ENCODE results near the gene C12orf54. TPM values are rescaled to one million over a fixed set of nuclear protein-coding genes. Genes with fewer than 3 reads are reported as not detected.
A peak's percentile ranks its signal among the peaks of the same experiment; 100 is the strongest.
"Not testable (repeated sequence)": the region's sequence is repeated elsewhere in the genome, so short reads cannot be mapped to it uniquely, and the experiment has no call there.

C12orf54 gene
- polyA plus RNA-seq = not detected

DNA sequence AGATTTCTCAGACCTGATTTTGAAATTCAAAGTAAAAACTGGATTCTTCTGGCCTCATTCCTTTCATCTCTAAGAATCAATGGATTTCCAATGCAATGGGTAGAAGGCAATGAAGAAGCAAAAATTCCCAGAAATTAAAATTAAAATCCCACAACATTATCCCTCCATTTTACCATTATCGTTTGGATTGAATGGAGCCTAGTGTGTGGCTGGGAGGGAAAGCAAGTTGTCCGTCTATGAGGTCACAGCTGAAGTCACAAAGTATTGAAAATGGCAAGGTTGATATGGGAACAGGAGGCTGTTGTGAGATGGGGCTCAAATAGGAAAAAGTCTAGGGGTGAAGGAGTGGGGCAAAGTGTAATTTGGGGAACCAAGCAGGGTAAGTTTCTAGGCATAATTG is at the start of gene C12orf54:
C12orf54 (plus strand) TSS at position 301 of the 400 bp plus-strand sequence. CDS start 799 bp downstream, outside the sequence.
- Mint-ChIP-seq H3K4me1 (no peaks in the 10 kb centered on the region), H3K4me3 (no peak within 1 kb of the TSS), H3K27ac (no peak within 1 kb of the TSS), H3K36me3 (no peaks in the 10 kb centered on the region), H3K27me3 (ENCODE audit: low read depth in 3 of 3) (peaks cover 2 to 13% (median 9%) of the 10 kb centered on the region in 3 donors), H3K9me3 (peaks cover 0 to 10% (median 3%) of the 10 kb centered on the region in 6 donors)
- no peak for DNase-seq

DNA sequence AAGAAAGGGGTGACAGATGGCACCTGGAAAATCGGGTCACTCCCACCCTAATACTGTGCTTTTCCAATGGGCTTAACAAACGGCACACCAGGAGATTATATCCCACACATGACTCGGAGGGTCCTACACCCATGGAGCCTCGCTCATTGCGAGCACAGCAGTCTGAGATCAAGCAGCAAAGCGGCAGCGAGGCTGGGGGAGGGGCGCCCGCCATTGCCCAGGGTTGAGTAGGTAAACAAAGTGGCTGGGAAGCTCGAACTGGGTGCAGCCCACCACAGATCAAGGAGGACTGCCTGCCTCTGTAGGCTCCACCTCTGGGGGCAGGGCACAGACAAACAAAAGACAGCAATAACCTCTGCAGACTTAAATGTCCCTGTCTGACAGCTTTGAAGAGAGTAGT is 48.3 kb upstream of the C12orf54 start:
- H3K9me3 Mint-ChIP-seq, H3K4me1 Mint-ChIP-seq, H3K27ac Mint-ChIP-seq, DNase-seq, H3K4me3 Mint-ChIP-seq: not testable (repeated sequence)
- peaks cover 0 to 21% (median 20%) of the 10 kb centered on the region in 3 donors for H3K27me3 Mint-ChIP-seq (ENCODE audit: low read depth in 3 of 3)
- peaks cover 0 to 12% (median 0%) of the 10 kb centered on the region in 3 donors for H3K36me3 Mint-ChIP-seq

DNA sequence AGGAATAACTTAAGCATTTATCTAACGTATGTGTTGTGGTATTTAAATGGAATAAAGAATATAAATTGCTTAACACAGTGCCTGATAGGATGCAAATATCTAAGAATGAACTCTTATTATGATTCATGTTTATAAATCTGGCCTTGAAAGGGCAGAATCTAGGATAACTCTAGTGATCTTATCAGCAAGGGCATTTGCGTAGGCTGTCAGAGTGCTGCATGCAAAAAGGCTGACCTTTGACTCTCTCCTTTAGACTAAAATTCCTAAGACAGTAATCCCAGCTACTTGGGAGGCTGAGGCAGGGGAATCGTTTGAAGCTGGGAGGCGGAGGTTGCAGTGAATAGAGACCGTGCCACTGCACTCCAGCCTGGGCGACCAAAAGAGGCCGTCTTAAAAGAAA is 41.2 kb upstream of the C12orf54 start:
- Mint-ChIP-seq H3K9me3 (peaks cover 0 to 6% (median under 1%) of the 10 kb centered on the region in 6 donors), H3K4me3 (no peak overlapping the region), H3K27me3 (ENCODE audit: low read depth in 3 of 3) (peaks cover 2 to 8% (median 7%) of the 10 kb centered on the region in 3 donors), H3K36me3 (no peaks in the 10 kb centered on the region), H3K27ac (no peak overlapping the region), H3K4me1 (no peaks in the 10 kb centered on the region)
- DNase-seq = no peak

DNA sequence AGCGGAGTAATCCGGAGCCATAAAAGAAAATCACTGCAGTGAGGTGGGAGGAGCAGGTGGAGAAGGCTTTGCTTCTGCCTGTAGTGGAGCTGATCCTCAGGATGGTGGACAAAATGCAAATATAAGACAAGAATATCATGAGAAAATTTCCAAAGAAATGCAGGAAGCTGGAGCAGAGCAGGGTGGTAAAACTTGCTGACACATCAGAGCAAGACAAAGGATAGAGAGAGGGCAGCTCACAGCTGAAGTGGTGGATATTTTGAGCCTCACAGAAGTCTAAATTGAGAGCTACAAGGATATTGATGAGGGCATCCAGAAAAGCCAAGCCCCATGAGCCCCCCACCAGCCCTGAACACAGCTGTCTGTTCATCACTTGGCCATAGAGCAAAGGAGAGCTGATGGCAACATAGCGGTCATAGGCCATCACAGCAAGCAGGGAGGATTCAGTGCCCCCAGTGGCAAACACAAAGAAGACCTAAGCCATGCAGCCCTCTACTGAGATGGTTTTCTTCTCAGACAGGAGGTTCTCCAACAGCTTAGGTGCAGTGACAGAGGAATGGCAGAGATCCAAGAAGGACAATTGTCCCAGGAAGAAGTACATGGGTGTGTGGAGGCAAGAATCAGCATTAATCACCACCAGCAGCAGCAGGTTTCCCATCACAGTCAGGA is 40.0 kb upstream of the C12orf54 start:
- DNase-seq = peak in 1 of 3 donors; percentile 1
- H3K9me3 Mint-ChIP-seq = peaks cover 0 to 4% (median 0%) of the 10 kb centered on the region in 6 donors
- H3K4me1 Mint-ChIP-seq = no peaks in the 10 kb centered on the region
- peaks cover 3 to 7% (median 5%) of the 10 kb centered on the region in 3 donors for H3K27me3 Mint-ChIP-seq (ENCODE audit: low read depth in 3 of 3)
- no peak overlapping the region for H3K4me3 Mint-ChIP-seq
- H3K36me3 Mint-ChIP-seq = no peaks in the 10 kb centered on the region
- no peak overlapping the region for H3K27ac Mint-ChIP-seq

DNA sequence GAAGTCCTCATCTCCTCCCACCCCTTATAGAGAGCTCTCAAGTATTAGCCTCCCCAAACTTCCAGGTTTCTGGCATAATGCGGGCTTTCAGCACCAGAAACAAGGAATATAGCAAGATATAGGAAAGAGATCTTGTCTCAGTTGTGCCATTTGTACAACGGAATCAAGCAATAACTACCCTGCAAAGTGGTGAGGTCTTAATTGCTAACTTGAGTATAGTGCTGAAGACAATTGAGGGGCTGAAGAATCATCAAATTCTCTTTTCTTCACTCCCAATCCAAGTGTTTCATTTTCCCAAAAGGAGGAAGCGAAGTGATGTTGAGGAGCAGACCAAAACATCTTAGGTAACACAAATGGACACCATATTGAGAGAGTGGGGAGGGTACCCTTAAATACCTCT is 36.8 kb upstream of the C12orf54 start:
- Mint-ChIP-seq H3K4me1 (no peaks in the 10 kb centered on the region), H3K27ac (no peak overlapping the region), H3K27me3 (ENCODE audit: low read depth in 3 of 3) (peaks cover 4 to 12% (median 9%) of the 10 kb centered on the region in 3 donors), H3K36me3 (peaks cover 0 to 5% (median 3%) of the 10 kb centered on the region in 3 donors), H3K9me3 (peaks cover 4 to 11% (median 6%) of the 10 kb centered on the region in 6 donors), H3K4me3 (no peak overlapping the region)
- no peak for DNase-seq

DNA sequence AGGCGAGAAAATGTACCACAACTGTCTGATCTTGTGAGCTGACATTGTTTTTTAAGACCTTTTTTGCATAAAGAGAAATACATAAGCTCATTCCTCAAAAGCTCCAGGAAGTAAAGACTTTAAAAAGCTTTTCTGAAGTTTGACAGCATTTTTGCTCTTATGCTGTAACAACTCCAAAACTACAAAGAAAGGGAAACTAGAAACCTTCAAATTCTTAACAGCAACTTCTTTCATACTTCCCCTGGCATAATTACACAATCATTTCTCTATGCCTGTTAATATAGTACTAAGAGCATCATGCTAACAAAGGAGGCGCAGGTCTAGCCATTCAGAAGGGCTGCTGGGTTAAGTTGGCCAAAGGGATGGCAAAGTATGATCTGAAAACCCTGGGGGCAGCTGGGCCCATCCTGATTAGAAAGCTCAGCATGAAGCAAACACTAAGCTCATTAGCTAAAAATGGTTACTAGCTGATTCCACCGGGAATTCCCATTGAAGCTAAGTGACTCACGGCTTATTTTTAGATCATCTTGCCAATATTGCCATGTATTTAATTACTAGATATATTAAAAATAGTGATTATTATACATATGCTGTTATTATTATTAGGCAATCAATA is 36.0 kb upstream of the C12orf54 start:
- H3K27me3 Mint-ChIP-seq (ENCODE audit: low read depth in 3 of 3) = peaks cover 4 to 10% (median 9%) of the 10 kb centered on the region in 3 donors
- H3K4me1 Mint-ChIP-seq = no peaks in the 10 kb centered on the region

DNA sequence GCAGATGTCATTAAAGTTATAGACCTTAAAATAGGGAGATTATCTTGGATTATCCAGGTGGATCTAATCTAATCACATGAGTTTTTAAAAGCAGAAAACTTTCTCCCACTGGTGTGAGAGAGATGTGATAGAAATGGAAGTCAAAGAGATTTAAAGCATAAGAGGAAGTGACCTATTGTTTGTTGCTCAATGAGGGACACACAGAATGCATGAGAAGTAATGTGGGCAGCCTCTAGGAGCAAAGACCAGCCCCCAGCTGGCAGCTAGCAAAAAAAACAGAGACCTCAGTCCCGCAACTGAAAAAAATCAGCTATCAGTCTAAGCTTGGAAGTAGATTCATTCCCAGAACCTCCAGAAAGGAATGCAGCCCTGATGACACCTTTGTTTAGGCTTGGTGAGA is 34.5 kb upstream of the C12orf54 start:
- peaks cover 4 to 9% (median 9%) of the 10 kb centered on the region in 3 donors for H3K27me3 Mint-ChIP-seq (ENCODE audit: low read depth in 3 of 3)
- peaks cover 0 to 5% (median 3%) of the 10 kb centered on the region in 3 donors for H3K36me3 Mint-ChIP-seq
- H3K4me1 Mint-ChIP-seq = no peaks in the 10 kb centered on the region
- H3K9me3 Mint-ChIP-seq = peaks cover 4 to 11% (median 6%) of the 10 kb centered on the region in 6 donors
- DNase-seq = no peak
- no peak overlapping the region for H3K27ac Mint-ChIP-seq
- no peak overlapping the region for H3K4me3 Mint-ChIP-seq

More for the DNA sequence above, 36.0 kb upstream of the C12orf54 start:
- Mint-ChIP-seq H3K4me3 (no peak overlapping the region), H3K27ac (no peak overlapping the region), H3K9me3 (peaks cover 4 to 11% (median 6%) of the 10 kb centered on the region in 6 donors), H3K36me3 (peaks cover 0 to 5% (median 3%) of the 10 kb centered on the region in 3 donors)
- no peak for DNase-seq

DNA sequence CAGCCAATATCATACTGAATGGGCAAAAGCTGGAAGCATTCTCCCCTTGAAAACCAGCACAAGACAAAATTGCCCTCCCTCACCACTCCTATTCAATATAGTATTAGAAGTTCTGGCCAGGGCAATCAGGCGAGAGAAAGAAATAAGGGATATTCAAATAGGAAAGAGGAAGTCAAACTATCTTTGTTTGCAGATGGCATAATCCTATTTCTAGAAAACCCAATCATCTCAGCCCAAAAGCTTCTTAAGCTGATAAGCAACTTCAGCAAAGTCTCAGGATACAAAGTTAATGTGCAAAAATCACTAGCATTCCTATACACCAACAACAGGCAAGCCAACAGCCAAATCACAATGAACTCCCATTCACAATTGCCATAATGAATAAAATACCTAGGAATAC is 30.9 kb upstream of the C12orf54 start:
- DNase-seq = no peak

DNA sequence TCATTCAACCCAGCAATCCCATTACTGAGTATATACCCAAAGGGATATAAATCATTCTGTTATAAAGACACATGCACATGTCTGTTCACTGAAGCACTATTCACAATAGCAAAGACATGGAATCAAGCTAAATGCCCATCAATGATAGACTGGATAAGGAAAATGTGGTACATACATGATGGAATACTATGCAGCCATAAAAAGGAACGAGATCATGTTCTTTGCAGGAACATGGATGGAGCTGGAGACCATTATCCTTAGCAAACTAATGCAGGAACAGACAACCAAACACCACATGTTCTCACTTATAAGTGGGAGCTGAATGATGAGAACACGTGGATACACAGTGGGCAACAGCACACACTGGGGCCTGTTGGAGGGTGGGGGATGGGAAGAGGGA is 29.3 kb upstream of the C12orf54 start:
- H3K27me3 Mint-ChIP-seq (ENCODE audit: low read depth in 3 of 3); H3K27ac Mint-ChIP-seq; H3K36me3 Mint-ChIP-seq; DNase-seq; H3K4me3 Mint-ChIP-seq; H3K4me1 Mint-ChIP-seq: not testable (repeated sequence)
- peaks cover 4 to 11% (median 6%) of the 10 kb centered on the region in 6 donors for H3K9me3 Mint-ChIP-seq

More for the DNA sequence above, 30.9 kb upstream of the C12orf54 start:
- no peak overlapping the region for H3K27ac Mint-ChIP-seq
- H3K36me3 Mint-ChIP-seq = peaks cover 0 to 5% (median 3%) of the 10 kb centered on the region in 3 donors
- no peak overlapping the region for H3K4me3 Mint-ChIP-seq
- H3K4me1 Mint-ChIP-seq = no peaks in the 10 kb centered on the region
- peaks cover 4 to 7% (median 6%) of the 10 kb centered on the region in 3 donors for H3K27me3 Mint-ChIP-seq (ENCODE audit: low read depth in 3 of 3)
- peaks cover 4 to 11% (median 6%) of the 10 kb centered on the region in 6 donors for H3K9me3 Mint-ChIP-seq

DNA sequence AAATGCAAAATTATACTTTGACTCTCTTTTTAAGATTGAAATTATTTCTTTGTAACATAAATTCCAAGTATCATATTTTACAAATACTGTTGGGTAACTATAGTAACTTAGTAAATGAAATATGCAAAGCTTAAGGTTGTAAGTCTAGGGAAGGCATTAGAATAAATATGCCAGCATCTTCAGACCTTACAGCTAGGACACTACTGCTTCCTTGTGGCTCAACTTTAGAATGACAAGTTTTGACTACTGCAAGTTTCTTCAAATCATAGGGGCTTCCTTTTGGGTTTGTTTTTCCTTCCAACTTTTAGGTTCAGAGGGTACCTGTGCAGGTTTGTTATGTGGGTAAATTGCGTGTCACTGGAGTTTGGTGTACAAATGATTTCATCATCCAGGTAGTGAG is 27.6 kb upstream of the C12orf54 start:
- peaks cover 0 to 7% (median 6%) of the 10 kb centered on the region in 3 donors for H3K27me3 Mint-ChIP-seq (ENCODE audit: low read depth in 3 of 3)
- no peaks in the 10 kb centered on the region for H3K4me1 Mint-ChIP-seq
- no peak overlapping the region for H3K4me3 Mint-ChIP-seq
- DNase-seq = peak; percentile 10 to 34 (median 16)
- peaks cover 0 to 5% (median 3%) of the 10 kb centered on the region in 3 donors for H3K36me3 Mint-ChIP-seq
- no peak overlapping the region for H3K27ac Mint-ChIP-seq
- peaks cover 4 to 9% (median 5%) of the 10 kb centered on the region in 6 donors for H3K9me3 Mint-ChIP-seq

DNA sequence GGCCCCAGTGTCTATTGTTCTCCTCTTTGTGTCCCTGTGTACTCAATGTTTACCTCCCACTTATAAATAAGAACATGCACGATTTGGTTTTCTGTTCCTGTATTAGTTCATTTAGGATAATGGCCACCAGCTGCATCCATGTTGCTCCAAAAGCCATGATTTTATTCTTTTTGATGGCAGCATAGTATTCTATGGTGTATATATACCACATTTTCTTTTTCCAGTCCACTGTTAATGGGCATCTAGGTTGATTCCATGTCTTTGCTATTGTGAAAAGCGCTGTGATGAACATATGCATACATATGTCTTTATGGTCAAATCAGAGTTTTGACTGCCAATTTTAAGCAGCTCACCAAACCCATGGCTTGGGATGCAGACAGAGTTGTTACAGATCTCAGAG is 27.2 kb upstream of the C12orf54 start:
- Mint-ChIP-seq H3K36me3 (peaks cover 0 to 1% (median 0%) of the 10 kb centered on the region in 3 donors), H3K9me3 (peaks cover 1 to 5% (median 2%) of the 10 kb centered on the region in 6 donors), H3K27me3 (ENCODE audit: low read depth in 3 of 3) (peaks cover 0 to 2% (median 2%) of the 10 kb centered on the region in 3 donors), H3K4me1 (no peaks in the 10 kb centered on the region), H3K27ac (no peak overlapping the region), H3K4me3 (no peak overlapping the region)
- no peak for DNase-seq

DNA sequence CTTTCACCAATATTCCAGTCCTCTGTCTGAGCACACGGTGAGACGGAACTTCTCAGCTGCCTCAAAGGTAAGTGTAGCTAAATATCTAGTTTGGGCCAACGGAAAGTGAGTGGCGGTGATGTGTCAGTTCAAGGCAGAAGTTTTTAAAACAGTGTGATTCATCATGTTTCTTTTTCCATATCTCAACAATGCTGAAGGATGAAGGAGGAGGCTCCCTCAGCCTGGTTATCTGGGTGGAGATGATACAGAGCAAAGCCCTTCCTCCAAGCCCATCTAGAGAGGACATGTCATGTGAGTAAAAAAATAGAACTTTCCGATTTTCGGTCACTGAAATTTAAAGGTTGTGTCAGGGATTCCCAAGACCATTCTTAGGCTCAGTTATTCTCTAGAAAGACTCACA is 23.0 kb upstream of the C12orf54 start:
- DNase-seq = no peak
- no peaks in the 10 kb centered on the region for H3K9me3 Mint-ChIP-seq
- H3K4me3 Mint-ChIP-seq = no peak overlapping the region
- H3K27me3 Mint-ChIP-seq (ENCODE audit: low read depth in 3 of 3) = peaks cover 0 to 15% (median 3%) of the 10 kb centered on the region in 3 donors
- no peaks in the 10 kb centered on the region for H3K36me3 Mint-ChIP-seq
- H3K27ac Mint-ChIP-seq = no peak overlapping the region
- H3K4me1 Mint-ChIP-seq = no peaks in the 10 kb centered on the region

DNA sequence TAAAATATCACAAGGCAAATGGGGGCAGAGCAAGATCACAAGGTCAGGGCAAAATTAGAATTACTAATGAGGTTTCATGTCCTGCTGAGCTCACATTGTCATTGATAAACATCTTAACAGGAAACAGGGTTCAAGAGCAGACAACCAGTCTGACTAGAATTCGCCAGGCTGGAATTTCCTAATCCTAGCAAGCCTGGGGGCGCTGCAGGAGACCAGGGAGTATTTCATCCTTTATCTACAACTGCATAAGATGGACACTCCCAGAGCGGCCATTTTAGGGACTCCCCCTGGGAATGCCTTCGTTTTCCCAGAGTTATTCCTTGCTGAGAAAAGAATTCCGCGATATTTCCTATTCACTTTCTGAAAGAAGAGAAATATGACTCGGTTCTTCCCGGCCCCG is 13.3 kb upstream of the C12orf54 start:
- not testable (repeated sequence) for H3K4me1 Mint-ChIP-seq, DNase-seq, H3K27ac Mint-ChIP-seq, H3K36me3 Mint-ChIP-seq, H3K4me3 Mint-ChIP-seq
- Mint-ChIP-seq H3K9me3 (peaks cover 14 to 51% (median 33%) of the 10 kb centered on the region in 6 donors), H3K27me3 (ENCODE audit: low read depth in 3 of 3) (peaks cover 2 to 19% (median 13%) of the 10 kb centered on the region in 3 donors)

DNA sequence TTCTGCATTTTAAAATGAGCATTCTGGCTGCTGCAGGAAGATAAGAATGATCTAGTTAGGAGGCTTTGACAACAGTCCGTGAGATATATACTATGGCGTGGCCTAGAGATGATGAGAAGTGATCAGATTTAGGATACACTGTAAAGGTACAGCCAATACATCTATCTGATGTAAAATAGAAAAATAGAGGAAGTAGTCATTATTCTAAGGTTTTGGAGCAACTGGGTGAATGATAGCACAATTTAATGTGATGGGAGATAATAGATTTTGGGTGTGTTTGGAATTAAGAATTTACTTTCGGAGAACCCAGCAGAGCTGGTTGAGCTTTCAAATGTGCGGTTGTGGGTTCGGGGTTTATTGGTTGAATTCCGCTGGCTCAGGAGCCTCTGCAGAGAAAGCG is 10.0 kb upstream of the C12orf54 start, which contains the start of gene ANP32D:
ANP32D (plus strand) TSS at position 301 of the 400 bp plus-strand sequence. CDS start 106 bp downstream, outside the sequence.
- Mint-ChIP-seq H3K4me3 (no peak within 1 kb of the TSS), H3K27ac (no peak within 1 kb of the TSS), H3K4me1 (no peaks in the 10 kb centered on the region), H3K36me3 (peaks cover 3 to 8% (median 7%) of the 10 kb centered on the region in 3 donors), H3K27me3 (ENCODE audit: low read depth in 3 of 3) (peaks cover 6 to 18% (median 11%) of the 10 kb centered on the region in 3 donors), H3K9me3 (peaks cover 13 to 46% (median 31%) of the 10 kb centered on the region in 6 donors)
- no peak for DNase-seq
